Measurements from ENCODE around the gene CIC. TPM values are rescaled to one million over a fixed set of nuclear protein-coding genes. Genes with fewer than 3 reads are reported as not detected.

CIC gene
- total and polyA plus RNA-seq, 9 of the 15 experiments (the other 6 are each of a cell fraction or from before 2014, with no cell fraction given): 0.07 to 44.7 (median 8.6) TPM

GRCh38 chr19:42313096-42313839, 44.2 kb downstream of the CIC start, which contains the start of gene TMEM145 (continued):
- TF ChIP-seq THAP7 (CRISPR knock-in tag; IDR thresholded peaks at IDR 0.05): no peak
- TF ChIP-seq, protein P1, sequence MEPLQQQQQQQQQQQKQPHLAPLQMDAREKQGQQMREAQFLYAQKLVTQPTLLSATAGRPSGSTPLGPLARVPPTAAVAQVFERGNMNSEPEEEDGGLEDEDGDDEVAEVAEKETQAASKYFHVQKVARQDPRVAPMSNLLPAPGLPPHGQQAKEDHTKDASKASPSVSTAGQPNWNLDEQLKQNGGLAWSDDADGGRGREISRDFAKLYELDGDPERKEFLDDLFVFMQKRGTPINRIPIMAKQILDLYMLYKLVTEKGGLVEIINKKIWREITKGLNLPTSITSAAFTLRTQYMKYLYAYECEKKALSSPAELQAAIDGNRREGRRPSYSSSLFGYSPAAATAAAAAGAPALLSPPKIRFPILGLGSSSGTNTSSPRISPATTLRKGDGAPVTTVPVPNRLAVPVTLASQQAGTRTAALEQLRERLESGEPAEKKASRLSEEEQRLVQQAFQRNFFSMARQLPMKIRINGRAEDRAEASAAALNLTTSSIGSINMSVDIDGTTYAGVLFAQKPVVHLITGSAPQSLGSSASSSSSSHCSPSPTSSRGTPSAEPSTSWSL (CRISPR knock-in tag; IDR thresholded peaks at IDR 0.05; ENCODE audit: borderline replicate concordance): no peak
- TF ChIP-seq, protein P2, sequence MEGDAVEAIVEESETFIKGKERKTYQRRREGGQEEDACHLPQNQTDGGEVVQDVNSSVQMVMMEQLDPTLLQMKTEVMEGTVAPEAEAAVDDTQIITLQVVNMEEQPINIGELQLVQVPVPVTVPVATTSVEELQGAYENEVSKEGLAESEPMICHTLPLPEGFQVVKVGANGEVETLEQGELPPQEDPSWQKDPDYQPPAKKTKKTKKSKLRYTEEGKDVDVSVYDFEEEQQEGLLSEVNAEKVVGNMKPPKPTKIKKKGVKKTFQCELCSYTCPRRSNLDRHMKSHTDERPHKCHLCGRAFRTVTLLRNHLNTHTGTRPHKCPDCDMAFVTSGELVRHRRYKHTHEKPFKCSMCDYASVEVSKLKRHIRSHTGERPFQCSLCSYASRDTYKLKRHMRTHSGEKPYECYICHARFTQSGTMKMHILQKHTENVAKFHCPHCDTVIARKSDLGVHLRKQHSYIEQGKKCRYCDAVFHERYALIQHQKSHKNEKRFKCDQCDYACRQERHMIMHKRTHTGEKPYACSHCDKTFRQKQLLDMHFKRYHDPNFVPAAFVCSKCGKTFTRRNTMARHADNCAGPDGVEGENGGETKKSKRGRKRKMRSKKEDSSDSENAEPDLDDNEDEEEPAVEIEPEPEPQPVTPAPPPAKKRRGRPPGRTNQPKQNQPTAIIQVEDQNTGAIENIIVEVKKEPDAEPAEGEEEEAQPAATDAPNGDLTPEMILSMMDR (IDR thresholded peaks at IDR 0.05 in 2 of 3, conservative IDR thresholded peaks at IDR 0.05 in 1 of 3; ENCODE audit: insufficient read depth in 2 of 3, low read depth in 1 of 3, low read length in 3 of 3): peak in 2 of 3 experiments; percentile 34 to 72; a peak in 4 of 6 replicates
- no peak for TF ChIP-seq ZKSCAN1 (IDR thresholded peaks at IDR 0.05; ENCODE audit: low read depth, low read length)
- no peak for TF ChIP-seq GTF2F1 (IDR thresholded peaks at IDR 0.05; ENCODE audit: low read depth, low read length)
- no peak for TF ChIP-seq ZC3H4 (CRISPR knock-in tag; IDR thresholded peaks at IDR 0.05; ENCODE audit: borderline replicate concordance)
- no peak for TF ChIP-seq PHF8 (IDR thresholded peaks at IDR 0.05; ENCODE audit: borderline replicate concordance, low read length)
- TF ChIP-seq RBM15 (IDR thresholded peaks at IDR 0.05; ENCODE audit: insufficient read depth, low read length): no peak
- TF ChIP-seq HEY1 (CRISPR knock-in tag; IDR thresholded peaks at IDR 0.05; ENCODE audit: borderline replicate concordance): no peak
- TF ChIP-seq C11orf30 (IDR thresholded peaks at IDR 0.05; ENCODE audit: low read depth): no peak
- no peak for TF ChIP-seq ZNF696 (CRISPR knock-in tag; conservative IDR thresholded peaks at IDR 0.05)
- TF ChIP-seq THRA (IDR thresholded peaks at IDR 0.05): no peak
- TF ChIP-seq ZNF253 (CRISPR knock-in tag; conservative IDR thresholded peaks at IDR 0.05): no peak
- no peak for TF ChIP-seq NCOA6 (IDR thresholded peaks at IDR 0.05)
- no peak for TF ChIP-seq ZBTB12 (CRISPR knock-in tag; IDR thresholded peaks at IDR 0.05)
- peak; percentile 69 for TF ChIP-seq HDAC8 (tag; IDR thresholded peaks at IDR 0.05)
- TF ChIP-seq ATF1 (CRISPR knock-in tag; IDR thresholded peaks at IDR 0.05): no peak
- 0 out of 2 replicates have a peak, but pooled peaks have one; percentile 14 for TF ChIP-seq ATF1 (tag; IDR thresholded peaks at IDR 0.05)
- no peak for TF ChIP-seq TBP (optimal IDR thresholded peaks at IDR 0.05; ENCODE audit: low read depth, low read length)
- TF ChIP-seq ZNF175 (CRISPR knock-in tag; IDR thresholded peaks at IDR 0.05; ENCODE audit: low read depth): no peak
- TF ChIP-seq TEAD1 (CRISPR knock-in tag; IDR thresholded peaks at IDR 0.05): 0 out of 4 replicates have a peak, but pooled peaks of 1 of the 2 experiments have one; percentile 38
- no peak for TF ChIP-seq NR2C1 (IDR thresholded peaks at IDR 0.05)
- no peak for TF ChIP-seq NR2C1 (tag; IDR thresholded peaks at IDR 0.05)
